G401 (cell line): ENCODE data around the gene HEATR5A. TPM values are rescaled to one million over a fixed set of nuclear protein-coding genes. Genes with fewer than 3 reads are reported as not detected.
A peak's percentile ranks its signal among the peaks of the same experiment; 100 is the strongest.

ENCODE experiments used
- DNase-seq: peaks from one replicate; pipeline ENCODE4 v3.0.0-alpha.2; 2015; ENCODE audit warnings: low spot score
- in situ Hi-C: cut with HindIII; loops from 2 replicates; pipeline ENCODE4 v1.10.0; 2016; ENCODE audit warnings: low sequenced_read_pairs, mixed read lengths
- total RNA-seq: library from RNA; depleted of rRNA; stranded (reverse); fragments of >200 nt; shearing (Covaris generic); gene quantifications from 2 replicates; pipeline ENCODE4 v1.2.3, GENCODE V29; 2014

The HEATR5A gene
- total RNA-seq, 1 experiment from 2014 or later: 27.5 TPM

- in situ Hi-C loops: no loop called here
- DNase-seq: no peak
Measured at GRCh38 chr14:31429791-31430190, 9.4 kb upstream of the HEATR5A start.

- no peak for DNase-seq
- in situ Hi-C loops: no loop called here
Measured at GRCh38 chr14:31428011-31428410, 7.7 kb upstream of the HEATR5A start.

GRCh38 chr14:31426663-31427062, 6.3 kb upstream of the HEATR5A start:
- no peak for DNase-seq
- in situ Hi-C loops: no loop called here

- in situ Hi-C loops: no loop called here
- no peak for DNase-seq
Measured at GRCh38 chr14:31425905-31426304, 5.6 kb upstream of the HEATR5A start.

- in situ Hi-C loops: no loop called here
- no peak for DNase-seq
Measured at GRCh38 chr14:31421200-31421599, 850 bp upstream of the HEATR5A start.

- in situ Hi-C loops: no loop called here
Measured at GRCh38 chr14:31419967-31420318, 407 bp downstream of the HEATR5A start.

GRCh38 chr14:31419179-31419966, 977 bp downstream of the HEATR5A start:
- DNase-seq: peak; percentile 2
- in situ Hi-C loops: no loop called here

More at GRCh38 chr14:31419967-31420318, 407 bp downstream of the HEATR5A start:
- peak; percentile 44 for DNase-seq

- in situ Hi-C loops: no loop called here
- no peak for DNase-seq
Measured at GRCh38 chr14:31418440-31418839, 1.9 kb downstream of the HEATR5A start.

GRCh38 chr14:31414190-31414833, 6.0 kb downstream of the HEATR5A start:
- in situ Hi-C loops: no loop called here
- DNase-seq: no peak

- no peak for DNase-seq
- in situ Hi-C loops: no loop called here
Measured at GRCh38 chr14:31411218-31411727, 9.1 kb downstream of the HEATR5A start.

- in situ Hi-C loops: no loop called here
- no peak for DNase-seq
Measured at GRCh38 chr14:31410048-31410650, 10.2 kb downstream of the HEATR5A start.

- in situ Hi-C loops: no loop called here
- no peak for DNase-seq
Measured at GRCh38 chr14:31408421-31408820, 11.9 kb downstream of the HEATR5A start.

- in situ Hi-C loops: no loop called here
- no peak for DNase-seq
Measured at GRCh38 chr14:31405599-31406232, 14.6 kb downstream of the HEATR5A start.

GRCh38 chr14:31405106-31405505, 15.2 kb downstream of the HEATR5A start:
- in situ Hi-C loops: no loop called here
- no peak for DNase-seq

GRCh38 chr14:31403707-31404106, 16.6 kb downstream of the HEATR5A start:
- in situ Hi-C loops: no loop called here
- DNase-seq: no peak

- in situ Hi-C loops: no loop called here
Measured at GRCh38 chr14:31402764-31403439, 17.4 kb downstream of the HEATR5A start.

GRCh38 chr14:31401369-31401932, 18.9 kb downstream of the HEATR5A start:
- no peak for DNase-seq
- in situ Hi-C loops: no loop called here

More at GRCh38 chr14:31402764-31403439, 17.4 kb downstream of the HEATR5A start:
- no peak for DNase-seq

- no peak for DNase-seq
- in situ Hi-C loops: no loop called here
Measured at GRCh38 chr14:31400031-31400638, 20.2 kb downstream of the HEATR5A start.
